GM12891 (cell line): ENCODE results near the gene TNFRSF12A.
A peak's percentile ranks its signal among the peaks of the same experiment; 100 is the strongest.
"Not testable (repeated sequence)": the region's sequence is repeated elsewhere in the genome, so short reads cannot be mapped to it uniquely, and the experiment has no call there.

Experiments used
- DNase-seq: peaks from one replicate; pipeline ENCODE4 v3.0.0; 2011; ENCODE audit warnings: low spot score; ENCODE audit not compliant: insufficient read length
- FAIRE-seq: peaks from 2 replicates; lab custom pipeline; 2011; peaks lifted over from hg19 to GRCh38; lab: Jason Lieb, UNC
- PAX5 ChIP-seq: IDR thresholded peaks from 2 replicates; pipeline ENCODE4 v1.6.1; 2011; ENCODE audit warnings: low read length, moderate library complexity, mild to moderate bottlenecking; ENCODE audit not compliant: insufficient read depth, severe bottlenecking
- POLR2A ChIP-seq: IDR thresholded peaks from 2 replicates; pipeline ENCODE4 v1.6.1; 2011; ENCODE audit warnings: low read depth, low read length, control low read depth
- POLR2AphosphoS5 ChIP-seq: IDR thresholded peaks from 2 replicates; pipeline ENCODE4 v1.6.1; 2011; ENCODE audit warnings: low read depth, low read length, control low read depth
- POU2F2 ChIP-seq: IDR thresholded peaks from 2 replicates; pipeline ENCODE4 v1.6.1; 2011; ENCODE audit warnings: low read depth, mild to moderate bottlenecking, control low read depth, low read length, moderate library complexity
- SPI1 ChIP-seq: IDR thresholded peaks from 2 replicates; pipeline ENCODE4 v1.6.1; 2011; ENCODE audit warnings: low read depth, low read length, control low read depth
- TAF1 ChIP-seq: IDR thresholded peaks from 2 replicates; pipeline ENCODE4 v1.6.1; 2011; ENCODE audit warnings: low read depth, low read length, control low read depth

Gene TNFRSF12A

DNA sequence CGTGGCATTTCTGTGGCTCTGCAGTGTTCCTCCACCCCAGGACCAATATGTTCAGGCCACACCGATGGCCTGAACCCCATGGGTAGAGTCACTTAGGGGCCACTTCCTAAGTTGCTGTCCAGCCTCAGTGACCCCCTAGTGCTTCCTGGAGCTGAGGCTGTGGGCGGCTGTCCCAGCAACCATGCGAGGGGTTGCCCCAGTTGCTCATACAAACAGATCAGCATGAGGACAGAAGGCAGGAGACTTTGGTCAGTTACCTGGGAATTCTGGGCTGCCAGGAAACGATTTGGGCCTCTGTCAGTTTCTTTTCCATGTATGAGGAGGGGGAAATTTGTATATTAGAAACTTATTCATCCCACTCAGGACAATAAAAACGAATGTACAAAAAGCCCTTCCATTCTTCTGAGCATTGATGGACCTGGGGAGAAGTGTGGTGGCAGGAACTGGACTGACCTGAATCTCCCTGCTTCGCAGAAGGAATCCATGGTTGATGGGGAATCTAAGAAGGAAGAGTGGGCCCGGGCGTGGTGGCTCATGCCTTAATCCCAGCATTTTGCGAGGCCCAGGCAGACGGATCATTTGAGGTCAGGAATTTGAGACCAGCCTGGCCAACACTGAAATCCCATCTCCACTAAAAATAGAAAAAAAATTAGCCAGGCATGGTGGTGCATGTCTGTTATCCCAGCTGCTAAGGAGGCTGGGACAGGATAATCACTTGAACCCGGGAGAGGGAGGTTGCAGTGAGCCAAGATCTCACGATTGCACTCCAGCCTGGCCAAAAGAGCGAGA is 40.4 kb downstream of the TNFRSF12A start:
- FAIRE-seq, result no peak
- DNase-seq, result no peak

DNA sequence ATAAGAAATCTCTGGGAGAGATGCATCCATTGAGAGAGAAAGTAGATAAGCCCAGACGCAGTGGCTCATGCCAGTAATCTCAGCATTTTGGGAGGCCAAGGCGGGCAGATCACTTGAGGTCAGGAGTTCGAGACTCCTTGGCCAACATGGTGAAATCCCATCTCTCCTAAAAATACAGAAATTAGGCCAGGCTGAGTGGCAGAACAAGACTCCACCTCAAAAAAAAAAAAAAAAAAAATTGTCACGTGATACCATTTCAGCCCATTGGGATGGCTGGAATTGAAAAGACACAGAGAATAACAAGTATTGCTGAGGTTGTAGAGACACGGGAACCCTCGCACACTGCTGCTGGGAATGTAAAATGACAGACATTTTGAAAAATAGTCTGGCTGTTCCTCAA is 42.4 kb downstream of the TNFRSF12A start:
- FAIRE-seq, result no peak
- DNase-seq, result no peak
- TF ChIP-seq TAF1 (no peak), SPI1 (no peak), PAX5 (no peak), POLR2A (no peak), POU2F2 (no peak)

More for the DNA sequence above, 40.4 kb downstream of the TNFRSF12A start:
- TF ChIP-seq POLR2AphosphoS5 (no peak), POLR2A (no peak), SPI1 (no peak), POU2F2 (no peak)

DNA sequence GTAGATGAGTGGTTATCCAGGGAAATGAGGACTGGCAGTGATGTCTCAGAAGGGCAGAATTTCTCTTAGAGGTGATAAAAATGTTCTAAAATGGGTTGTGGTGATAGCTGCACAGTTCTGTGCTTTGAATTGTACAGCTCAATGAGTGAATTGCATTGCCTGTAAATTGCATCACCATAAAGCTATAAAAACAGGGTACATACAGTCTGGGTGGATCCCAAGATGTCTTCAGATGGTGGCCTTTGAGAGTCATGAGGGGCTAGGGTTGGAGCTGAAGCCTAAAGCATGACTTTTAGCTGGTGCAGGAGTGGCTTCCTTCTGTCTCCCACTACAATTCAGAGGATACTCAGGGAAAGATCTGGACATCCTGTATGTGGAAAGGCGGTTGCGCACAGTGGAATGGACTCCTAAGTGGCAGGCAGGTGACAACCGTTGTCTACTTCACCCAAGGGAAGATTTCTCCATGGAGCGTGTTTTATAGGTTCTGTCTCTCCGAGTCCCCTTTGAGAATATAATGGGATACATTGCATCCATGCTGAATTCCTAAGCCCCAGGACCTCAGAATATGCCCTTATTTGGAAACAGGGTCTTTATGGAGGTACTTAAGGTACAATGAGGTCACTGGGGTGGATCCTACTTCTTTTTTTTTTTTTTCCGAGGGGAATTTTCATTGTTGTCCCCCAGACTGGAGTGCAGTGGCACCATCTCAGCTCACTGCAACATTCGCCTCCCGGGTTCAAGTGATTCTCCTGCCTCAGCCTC is 43.6 kb downstream of the TNFRSF12A start:
- FAIRE-seq, result no peak
- DNase-seq, result no peak
- TF ChIP-seq PAX5, result no peak
- no peak for TF ChIP-seq POLR2AphosphoS5
- no peak for TF ChIP-seq POLR2A
- TF ChIP-seq POU2F2, result no peak
- TF ChIP-seq TAF1, result no peak
- no peak for TF ChIP-seq SPI1

GRCh38 chr16:3065069-3065741 is 45.0 kb downstream of the TNFRSF12A start, which contains the start of gene IL32:
Gene IL32, plus strand, starts transcription at chr16:3065640. Its CDS starts 172 bp downstream, at chr16:3065812.
- DNase-seq, result no peak
- FAIRE-seq, result peak; percentile 45
- TF ChIP-seq POLR2A, result no peak
- TF ChIP-seq PAX5, result no peak
- peak; percentile 53; the same call in 1 of the 2 replicates for TF ChIP-seq POLR2AphosphoS5
- TF ChIP-seq POU2F2, result no peak

DNA sequence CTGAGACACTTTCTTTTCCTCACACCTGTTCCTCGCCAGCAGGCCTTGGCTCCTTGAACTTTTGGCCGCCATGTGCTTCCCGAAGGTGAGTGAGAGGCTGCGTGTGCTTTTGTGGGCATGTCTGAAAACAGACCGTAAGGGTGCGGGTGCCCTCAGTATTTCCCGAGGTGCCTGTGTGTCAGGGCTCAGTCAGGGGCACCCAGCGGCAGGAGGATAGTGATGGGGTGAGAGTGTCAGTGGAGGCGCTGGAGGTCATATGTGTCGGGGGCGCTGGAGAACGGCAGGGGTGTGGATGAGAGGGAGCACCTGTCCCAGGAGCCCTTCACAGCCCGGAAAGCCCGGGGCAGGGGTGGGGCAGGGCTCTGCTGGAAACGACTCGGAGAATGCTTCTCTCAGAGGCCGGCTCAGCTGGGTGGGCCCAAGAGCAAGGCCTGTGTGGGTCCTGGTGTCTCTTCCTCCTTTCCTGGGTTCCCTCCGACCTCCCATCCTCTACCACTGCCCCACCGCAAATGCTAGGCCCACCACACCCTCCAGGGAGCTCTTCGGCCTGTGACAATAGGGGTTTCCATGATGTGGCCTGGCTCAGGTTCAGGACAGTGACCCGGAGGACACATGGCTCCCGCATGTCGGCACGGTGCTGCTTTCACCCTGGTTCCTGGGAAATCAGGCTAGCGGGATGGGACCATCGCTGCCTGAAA is 45.7 kb downstream of the TNFRSF12A start:
- FAIRE-seq (no peak), DNase-seq (no peak)
- no peak for TF ChIP-seq POLR2A
- no peak for TF ChIP-seq POLR2AphosphoS5

DNA sequence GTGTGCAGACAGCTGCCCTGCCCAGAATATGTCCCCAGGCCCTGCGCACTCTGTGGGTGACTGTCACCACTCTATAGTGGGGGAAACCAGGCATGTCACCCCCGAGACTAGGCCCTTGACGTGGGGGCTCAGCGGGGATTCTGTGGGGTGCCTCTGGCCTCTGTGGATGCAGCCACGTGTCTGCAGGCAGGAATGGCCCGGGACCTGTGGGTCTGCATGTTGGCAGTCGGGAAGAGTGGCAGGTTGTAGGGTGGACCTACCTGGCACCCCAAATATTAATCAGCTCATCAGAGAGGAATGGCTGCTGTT is 46.2 kb downstream of the TNFRSF12A start:
- no peak for DNase-seq
- TF ChIP-seq SPI1, result no peak
- TF ChIP-seq POLR2A, result no peak
- no peak for FAIRE-seq

DNA sequence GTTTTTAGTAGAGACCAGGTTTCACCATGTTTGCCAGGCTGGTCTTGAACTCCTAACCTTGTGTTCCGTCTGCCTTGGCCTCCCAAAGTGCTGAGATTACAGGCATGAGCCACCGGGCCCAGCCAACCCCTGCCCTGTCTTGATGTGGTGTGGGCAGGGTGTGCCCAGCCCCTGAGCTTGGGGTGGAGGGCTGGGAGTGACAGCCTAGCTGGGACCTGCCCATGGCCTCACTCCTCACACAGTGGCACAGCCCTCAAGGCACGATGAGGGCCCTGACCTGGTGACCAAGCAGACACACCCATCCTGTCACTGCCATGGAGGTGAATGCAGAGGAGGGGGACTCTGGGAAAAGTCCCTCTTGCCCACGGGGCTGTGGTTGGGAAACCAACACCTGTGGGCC is 48.3 kb downstream of the TNFRSF12A start:
- no peak for DNase-seq
- no peak for FAIRE-seq
- no peak for TF ChIP-seq SPI1
- no peak for TF ChIP-seq TAF1
- no peak for TF ChIP-seq POU2F2
- TF ChIP-seq POLR2A, result no peak
- no peak for TF ChIP-seq PAX5
- no peak for TF ChIP-seq POLR2AphosphoS5

DNA sequence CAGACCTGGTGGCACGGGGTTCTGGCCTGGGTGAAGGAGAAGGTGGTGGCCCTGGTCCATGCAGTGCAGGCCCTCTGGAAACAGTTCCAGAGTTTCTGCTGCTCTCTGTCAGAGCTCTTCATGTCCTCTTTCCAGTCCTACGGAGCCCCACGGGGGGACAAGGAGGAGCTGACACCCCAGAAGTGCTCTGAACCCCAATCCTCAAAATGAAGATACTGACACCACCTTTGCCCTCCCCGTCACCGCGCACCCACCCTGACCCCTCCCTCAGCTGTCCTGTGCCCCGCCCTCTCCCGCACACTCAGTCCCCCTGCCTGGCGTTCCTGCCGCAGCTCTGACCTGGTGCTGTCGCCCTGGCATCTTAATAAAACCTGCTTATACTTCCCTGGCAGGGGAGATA is 49.0 kb downstream of the TNFRSF12A start:
- DNase-seq, FAIRE-seq: not testable (repeated sequence)

DNA sequence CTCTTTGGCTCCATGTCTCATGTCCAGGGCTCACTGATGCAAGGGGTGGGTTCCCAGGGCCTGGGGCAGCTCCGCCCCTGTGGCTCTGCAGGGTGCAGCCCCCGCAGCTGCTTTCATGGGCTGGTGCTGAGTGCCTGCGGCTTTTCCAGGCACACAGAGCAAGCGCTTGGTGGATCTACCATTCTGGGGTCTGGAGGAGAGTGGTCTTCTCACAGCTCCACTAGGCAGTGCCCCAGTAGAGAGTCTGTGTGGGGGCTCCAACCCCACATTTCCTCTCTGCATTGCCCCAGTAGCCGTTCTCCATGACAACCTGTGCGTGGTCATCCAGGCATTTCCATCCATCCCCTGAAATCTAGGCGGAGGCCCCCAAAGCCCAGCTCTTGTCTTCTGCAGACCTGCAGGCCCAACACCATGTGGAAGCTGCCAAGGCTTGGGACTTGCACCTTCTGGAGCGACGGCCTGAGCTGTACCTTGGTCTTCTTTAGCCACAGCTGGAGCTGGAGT is 50.5 kb downstream of the TNFRSF12A start:
- FAIRE-seq, result no peak
- TF ChIP-seq POLR2AphosphoS5 (no peak), TAF1 (no peak), SPI1 (no peak), POLR2A (no peak), PAX5 (no peak), POU2F2 (no peak)
- DNase-seq, result no peak

DNA sequence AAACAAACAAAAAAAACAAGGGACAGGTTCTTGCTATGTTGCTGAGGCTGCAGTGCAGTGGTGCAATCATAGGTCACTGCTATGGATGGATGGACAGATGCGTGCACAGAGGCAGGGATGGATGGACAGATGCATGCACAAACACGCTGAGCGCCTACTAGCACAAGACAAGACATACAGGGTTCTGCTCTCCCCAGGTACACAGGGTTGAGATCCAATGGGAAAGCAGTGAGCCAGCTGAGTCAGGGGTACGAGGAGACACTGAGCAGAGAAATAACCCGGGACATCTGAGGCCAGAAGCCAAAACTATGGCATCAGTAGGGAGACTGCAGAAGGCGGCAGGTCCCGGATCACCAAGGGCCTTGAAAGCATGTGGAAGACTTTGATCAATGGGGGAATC is 51.5 kb downstream of the TNFRSF12A start:
- TF ChIP-seq POLR2AphosphoS5 (no peak), PAX5 (no peak), POLR2A (no peak), POU2F2 (no peak), TAF1 (no peak), SPI1 (no peak)
- FAIRE-seq, result no peak
- no peak for DNase-seq
